Cardiac muscle cell (in vitro differentiated cells and primary cell): ENCODE data around the gene DOC2B. TPM values are rescaled to one million over a fixed set of nuclear protein-coding genes. Genes with fewer than 3 reads are reported as not detected.
"Not testable (repeated sequence)": the region's sequence is repeated elsewhere in the genome, so short reads cannot be mapped to it uniquely, and the experiment has no call there.

Experiments
- DNase-seq, 2 donors: peaks; one replicate each; pipeline versions ENCODE4 v3.0.0 to v3.0.0-alpha.2; 2010 to 2017; ENCODE audit warnings: low read depth in 1 of 2, low spot score in 1 of 2
- H3K27ac ChIP-seq: fragments of 200-600 bp; sonication (generic); 2 replicates; pipeline ENCODE4 v1.5.1; 2016
- H3K27me3 ChIP-seq: fragments of 200-600 bp; sonication (generic); 2 replicates; pipeline ENCODE4 v1.6.0; 2016; ENCODE audit warnings: control low read depth
- H3K36me3 ChIP-seq: fragments of 200-600 bp; sonication (generic); 2 replicates; pipeline ENCODE4 v1.5.1; 2016; ENCODE audit warnings: control low read depth
- H3K4me1 ChIP-seq: fragments of 200-600 bp; sonication (generic); 2 replicates; pipeline ENCODE4 v1.8.1; 2017; ENCODE audit warnings: low read depth, mild to moderate bottlenecking, mixed run types
- H3K4me3 ChIP-seq: fragments of 200-600 bp; sonication (generic); 2 replicates; pipeline ENCODE4 v1.5.1; 2016; ENCODE audit warnings: mild to moderate bottlenecking
- H3K9me3 ChIP-seq: fragments of 200-600 bp; sonication (generic); 2 replicates; pipeline ENCODE4 v1.5.1; 2017; ENCODE audit warnings: low read depth, mild to moderate bottlenecking, control low read depth
- CTCF ChIP-seq: IDR thresholded peaks from 2 replicates; pipeline ENCODE4 v1.5.1; 2012; ENCODE audit warnings: low read depth, mild to moderate bottlenecking, low read length
- polyA plus RNA-seq: library from polyadenylated mRNA; unstranded; fragments of >200 nt; fragmentation: Nextera tagmentation; extraction: Ambion mirVana; gene quantifications from 2 replicates; pipeline ENCODE4 v1.2.1, GENCODE V29; 2016
- total RNA-seq: library from RNA; depleted of rRNA; stranded (reverse); fragments of >200 nt; gene quantifications from 2 replicates; pipeline ENCODE4 v1.2.3, GENCODE V29; 2016

DOC2B gene
- total and polyA plus RNA-seq, 2 experiments from 2014 or later, result 0.21 to 1.6 TPM

- DNase-seq, H3K27me3 ChIP-seq: not testable (repeated sequence)
Measured at GRCh38 chr17:136531-136930, 44.9 kb downstream of the DOC2B start.

GRCh38 chr17:135895-136294 is 45.6 kb downstream of the DOC2B start:
- H3K9me3 ChIP-seq, H3K27me3 ChIP-seq, H3K4me1 ChIP-seq, H3K36me3 ChIP-seq, H3K4me3 ChIP-seq, H3K27ac ChIP-seq, DNase-seq: not testable (repeated sequence)

More at GRCh38 chr17:136531-136930, 44.9 kb downstream of the DOC2B start:
- TF ChIP-seq CTCF, result peak; percentile 34
- not testable (repeated sequence) for H3K4me3 ChIP-seq, H3K9me3 ChIP-seq, H3K27ac ChIP-seq, H3K36me3 ChIP-seq, H3K4me1 ChIP-seq

- not testable (repeated sequence) for H3K27ac ChIP-seq, H3K27me3 ChIP-seq, DNase-seq, H3K4me1 ChIP-seq, H3K9me3 ChIP-seq, H3K4me3 ChIP-seq, H3K36me3 ChIP-seq
Measured at GRCh38 chr17:135022-135421, 46.4 kb downstream of the DOC2B start.

GRCh38 chr17:134332-134785 is 47.1 kb downstream of the DOC2B start:
- not testable (repeated sequence) for H3K36me3 ChIP-seq, DNase-seq, H3K4me1 ChIP-seq

GRCh38 chr17:133932-134331 is 47.5 kb downstream of the DOC2B start:
- H3K4me3 ChIP-seq, H3K27ac ChIP-seq, DNase-seq, H3K4me1 ChIP-seq, H3K36me3 ChIP-seq, H3K9me3 ChIP-seq, H3K27me3 ChIP-seq: not testable (repeated sequence)

More at GRCh38 chr17:134332-134785, 47.1 kb downstream of the DOC2B start:
- not testable (repeated sequence) for H3K27me3 ChIP-seq, H3K9me3 ChIP-seq, H3K27ac ChIP-seq, H3K4me3 ChIP-seq
- peak; percentile 16 for TF ChIP-seq CTCF

GRCh38 chr17:118339-118917 is 63.0 kb downstream of the DOC2B start:
- H3K4me3 ChIP-seq, H3K27ac ChIP-seq, H3K4me1 ChIP-seq, H3K36me3 ChIP-seq, H3K9me3 ChIP-seq, H3K27me3 ChIP-seq: not testable (repeated sequence)
- peak in 1 of 2 donors; percentile 52 for DNase-seq
- peak; percentile 63 for TF ChIP-seq CTCF

GRCh38 chr17:113111-113510 is 68.3 kb downstream of the DOC2B start:
- H3K27ac ChIP-seq, H3K27me3 ChIP-seq, H3K36me3 ChIP-seq, H3K9me3 ChIP-seq, H3K4me3 ChIP-seq, H3K4me1 ChIP-seq: not testable (repeated sequence)
- peak in 1 of 2 donors; percentile 3 for DNase-seq

Other genes starting within 250 kb of the DOC2B start
- gene SCGB1C2, start 44.1 kb downstream of the DOC2B start, total RNA-seq, result not detected in 2 replicates
- gene SCGB1C2, start 44.1 kb downstream of the DOC2B start, polyA plus RNA-seq, result not detected in 2 replicates
- 24.0 and 39.0 TPM in 2 replicates for gene RPH3AL, start 171.2 kb upstream of the DOC2B start, total RNA-seq
- 13.8 and 22.0 TPM in 2 replicates for gene RPH3AL, start 171.2 kb upstream of the DOC2B start, polyA plus RNA-seq